Testis (tissue), 3 donors: ENCODE data around the gene AJUBA. TPM values are rescaled to one million over a fixed set of nuclear protein-coding genes. Genes with fewer than 3 reads are reported as not detected.
"Not testable (repeated sequence)": the region's sequence is repeated elsewhere in the genome, so short reads cannot be mapped to it uniquely, and the experiment has no call there.

Experiments used
- DNase-seq: peaks from one replicate; pipeline ENCODE4 v3.0.0-alpha.2; 2019
- H3K27ac ChIP-seq, 2 donors: fragments of 200-600 bp; sonication (generic); one replicate each; pipeline ENCODE4 v1.5.1; 2019
- H3K27me3 ChIP-seq: fragments of 200-600 bp; sonication (generic); one replicate; pipeline ENCODE4 v1.5.1; 2019
- H3K36me3 ChIP-seq: fragments of 200-600 bp; sonication (generic); one replicate; pipeline ENCODE4 v1.5.1; 2017; ENCODE audit warnings: low read depth; ENCODE audit errors: missing control alignments
- H3K4me1 ChIP-seq: fragments of 200-600 bp; sonication (generic); one replicate; pipeline ENCODE4 v1.5.1; 2019
- H3K4me3 ChIP-seq, 2 donors: fragments of 200-600 bp; sonication (generic); one replicate each; pipeline ENCODE4 v1.5.1; 2017 to 2019
- H3K9me3 ChIP-seq: fragments of 200-600 bp; sonication (generic); one replicate; pipeline ENCODE4 v1.5.1; 2017
- CTCF ChIP-seq, 3 experiments: fragments of 450-650 bp in 2 of 3; fragments of 200-600 bp in 1 of 3; sonication (generic) in 1 of 3; IDR thresholded peaks; one replicate each; pipeline ENCODE4 v1.5.1; 2016 to 2019; ENCODE audit warnings: antibody characterized with exemption in 3 of 3, mild to moderate bottlenecking in 2 of 3, moderate library complexity in 1 of 3
- POLR2A ChIP-seq: fragments of 450-650 bp; IDR thresholded peaks from one replicate; pipeline ENCODE4 v1.6.1; 2017; ENCODE audit warnings: antibody characterized with exemption, mild to moderate bottlenecking, moderate library complexity
- WGBS, 2 donors: methylation state at CpG; one replicate each; pipeline ENCODE4 v1.1.5; 2018; 5-methylcytosine and 5-hydroxymethylcytosine counted together
- intact Hi-C: fragments of 100-400 bp; cut with DNase I; formaldehyde crosslinking; loops from one replicate; pipeline ENCODE4 v1.15.1; 2023; ENCODE audit warnings: low total_unique reads
- polyA plus RNA-seq: library from polyadenylated mRNA; stranded (reverse); fragments of 350-450 nt; fragmentation: Illumina TruSeq; extraction: RNeasy Lipid Tissue Mini Kit (QIAGEN cat#74804); gene quantifications from one replicate; pipeline ENCODE4 v1.2.3, GENCODE V29; 2014; ENCODE audit warnings: low read depth, low replicate concordance; ENCODE audit not compliant: insufficient read depth
- total RNA-seq, 2 donors: library from RNA; depleted of rRNA; stranded (reverse); fragments of >200 nt; gene quantifications; one replicate each; pipeline ENCODE4 v1.2.3, GENCODE V29; 2016

The AJUBA gene
- total and polyA plus RNA-seq, 3 donors from 2014 or later: 11.3 to 12.8 (median 11.9) TPM

GRCh38 chr14:22962061-22962676 lies 20.2 kb downstream of the AJUBA start:
- DNase-seq: no peak
- Histone ChIP-seq H3K4me3 (no peak overlapping the region), H3K4me1 (no peaks in the 10 kb centered on the region), H3K27me3 (no peaks in the 10 kb centered on the region), H3K9me3 (no peaks in the 10 kb centered on the region), H3K27ac (no peak overlapping the region), H3K36me3 (no peaks in the 10 kb centered on the region)
- intact Hi-C loops: no loop called here
- WGBS, 2 donors: 66 to 74% methylated on average over 6 of the region's 6 CpGs
- no peak for TF ChIP-seq POLR2A
- TF ChIP-seq CTCF (IDR thresholded peaks at IDR 0.05): no peak

GRCh38 chr14:22955702-22956569 lies 26.4 kb downstream of the AJUBA start:
- no peak for DNase-seq
- TF ChIP-seq POLR2A: no peak
- TF ChIP-seq CTCF (IDR thresholded peaks at IDR 0.05): no peak
- Histone ChIP-seq H3K27ac (peak overlapping the region; percentile 86 to 90), H3K4me3 (peak overlapping the region; percentile 65 to 79), H3K4me1 (no peaks in the 10 kb centered on the region), H3K27me3 (no peaks in the 10 kb centered on the region), H3K9me3 (no peaks in the 10 kb centered on the region), H3K36me3 (no peaks in the 10 kb centered on the region)
- 15 to 19% methylated on average over 19 of the region's 19 CpGs for WGBS, 2 donors
- intact Hi-C loops: no loop called here

- Histone ChIP-seq H3K27ac (no peak overlapping the region), H3K4me3 (no peak overlapping the region), H3K27me3 (no peaks in the 10 kb centered on the region), H3K9me3 (no peaks in the 10 kb centered on the region), H3K4me1 (no peaks in the 10 kb centered on the region), H3K36me3 (no peaks in the 10 kb centered on the region)
- whole genome bisulfite sequencing, 2 donors: 70 to 93% methylated on average over 1 of the region's 1 CpG
- intact Hi-C loops: no loop called here
- no peak for TF ChIP-seq CTCF (IDR thresholded peaks at IDR 0.05)
- no peak for TF ChIP-seq POLR2A
- DNase-seq: no peak
These were observed 29.9 kb downstream of the AJUBA start for GRCh38 chr14:22952418-22952817.

- not testable (repeated sequence) for H3K27me3 ChIP-seq
These were observed 30.6 kb downstream of the AJUBA start for GRCh38 chr14:22951795-22952194.

GRCh38 chr14:22945642-22946041 lies 36.7 kb downstream of the AJUBA start:
- no peaks in the 10 kb centered on the region for H3K4me1 ChIP-seq
- intact Hi-C loops: no loop called here
- no peak overlapping the region for H3K27ac ChIP-seq
- WGBS, 2 donors: 97 to 98% methylated on average over 3 of the region's 3 CpGs
- no peak overlapping the region for H3K4me3 ChIP-seq
- no peaks in the 10 kb centered on the region for H3K27me3 ChIP-seq
- DNase-seq: no peak
- H3K36me3 ChIP-seq: no peaks in the 10 kb centered on the region
- H3K9me3 ChIP-seq: no peaks in the 10 kb centered on the region
- no peak for TF ChIP-seq POLR2A
- no peak for TF ChIP-seq CTCF (IDR thresholded peaks at IDR 0.05)

More at GRCh38 chr14:22951795-22952194, 30.6 kb downstream of the AJUBA start:
- intact Hi-C loops, H3K9me3 ChIP-seq, H3K27ac ChIP-seq, H3K36me3 ChIP-seq, DNase-seq, H3K4me1 ChIP-seq, H3K4me3 ChIP-seq: not testable (repeated sequence)
- 92 to 95% methylated on average over 8 of the region's 8 CpGs for WGBS, 2 donors
